ENCODE measurements around the gene UBE2E3.

DNA sequence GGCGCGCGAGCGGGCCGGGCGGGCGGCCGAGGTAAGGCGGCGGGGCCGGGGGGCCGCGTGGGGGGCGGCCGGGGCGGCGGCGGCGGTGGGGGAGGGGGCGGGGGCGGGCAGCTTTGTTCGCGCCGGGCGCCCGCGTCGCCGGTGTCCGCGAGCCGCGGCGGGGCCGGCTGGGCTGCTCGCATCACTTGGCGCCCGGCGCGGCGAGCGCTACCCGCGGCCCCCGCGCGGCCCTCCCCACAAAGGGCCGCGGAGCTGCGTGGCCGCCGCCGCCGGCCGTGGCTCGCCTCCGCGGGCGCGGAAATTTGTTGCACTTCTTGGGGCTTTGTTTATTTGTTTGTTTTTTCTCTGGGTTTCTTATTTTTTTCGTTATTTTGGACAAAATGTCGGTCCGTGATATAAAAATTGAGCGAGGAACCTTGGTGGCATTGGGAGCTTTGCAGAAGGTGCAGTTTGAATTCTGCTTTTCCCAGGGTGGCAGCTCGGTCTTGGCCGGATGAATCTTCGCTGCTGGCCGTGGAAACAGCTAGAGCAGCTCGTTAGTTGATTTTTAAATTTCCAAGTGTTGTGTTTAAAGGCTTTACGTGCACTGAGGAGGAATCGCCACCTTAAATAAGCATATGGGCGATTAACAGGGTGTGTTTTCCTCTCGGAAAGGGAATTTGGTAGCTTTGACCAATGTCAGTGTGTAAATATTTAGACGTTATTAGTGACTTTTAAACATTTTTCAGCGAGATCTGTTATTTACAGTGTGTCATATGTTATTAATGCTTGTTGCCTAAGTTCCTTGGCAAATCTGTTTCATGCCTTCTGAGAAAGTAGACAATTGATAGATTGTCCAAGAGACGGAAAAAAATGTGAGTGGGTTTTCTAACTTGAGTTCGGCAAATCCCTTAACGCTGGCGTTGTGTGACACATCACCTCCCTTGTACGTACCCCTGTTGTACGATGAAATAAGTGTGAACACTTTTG is 822 bp downstream of the UBE2E3 start:
- TF ChIP-seq, protein P1, sequence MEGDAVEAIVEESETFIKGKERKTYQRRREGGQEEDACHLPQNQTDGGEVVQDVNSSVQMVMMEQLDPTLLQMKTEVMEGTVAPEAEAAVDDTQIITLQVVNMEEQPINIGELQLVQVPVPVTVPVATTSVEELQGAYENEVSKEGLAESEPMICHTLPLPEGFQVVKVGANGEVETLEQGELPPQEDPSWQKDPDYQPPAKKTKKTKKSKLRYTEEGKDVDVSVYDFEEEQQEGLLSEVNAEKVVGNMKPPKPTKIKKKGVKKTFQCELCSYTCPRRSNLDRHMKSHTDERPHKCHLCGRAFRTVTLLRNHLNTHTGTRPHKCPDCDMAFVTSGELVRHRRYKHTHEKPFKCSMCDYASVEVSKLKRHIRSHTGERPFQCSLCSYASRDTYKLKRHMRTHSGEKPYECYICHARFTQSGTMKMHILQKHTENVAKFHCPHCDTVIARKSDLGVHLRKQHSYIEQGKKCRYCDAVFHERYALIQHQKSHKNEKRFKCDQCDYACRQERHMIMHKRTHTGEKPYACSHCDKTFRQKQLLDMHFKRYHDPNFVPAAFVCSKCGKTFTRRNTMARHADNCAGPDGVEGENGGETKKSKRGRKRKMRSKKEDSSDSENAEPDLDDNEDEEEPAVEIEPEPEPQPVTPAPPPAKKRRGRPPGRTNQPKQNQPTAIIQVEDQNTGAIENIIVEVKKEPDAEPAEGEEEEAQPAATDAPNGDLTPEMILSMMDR (IDR thresholded peaks at IDR 0.05): no peak
- TF ChIP-seq POLR2AphosphoS5 (IDR thresholded peaks at IDR 0.05) (no peak), POLR2A (IDR thresholded peaks at IDR 0.05) (no peak)

Data from prostate gland (tissue), 2 donors.